T-helper 1 cell (primary cell): ENCODE measurements around the gene DNAAF9.
"Not testable (repeated sequence)": the region's sequence is repeated elsewhere in the genome, so short reads cannot be mapped to it uniquely, and the experiment has no call there.

Source experiments
- DNase-seq, 5 donors: peaks; one replicate each; pipeline ENCODE4 v3.0.0-alpha.2; 2012 to 2020
- total RNA-seq, 4 donors: gene quantifications; one replicate each; lab custom pipeline; 2026; lab: John Stamatoyannopoulos, UW

Gene DNAAF9
- total RNA-seq, result 16.2 to 30.9 (median 17.7) reads per million in 4 donors

DNA sequence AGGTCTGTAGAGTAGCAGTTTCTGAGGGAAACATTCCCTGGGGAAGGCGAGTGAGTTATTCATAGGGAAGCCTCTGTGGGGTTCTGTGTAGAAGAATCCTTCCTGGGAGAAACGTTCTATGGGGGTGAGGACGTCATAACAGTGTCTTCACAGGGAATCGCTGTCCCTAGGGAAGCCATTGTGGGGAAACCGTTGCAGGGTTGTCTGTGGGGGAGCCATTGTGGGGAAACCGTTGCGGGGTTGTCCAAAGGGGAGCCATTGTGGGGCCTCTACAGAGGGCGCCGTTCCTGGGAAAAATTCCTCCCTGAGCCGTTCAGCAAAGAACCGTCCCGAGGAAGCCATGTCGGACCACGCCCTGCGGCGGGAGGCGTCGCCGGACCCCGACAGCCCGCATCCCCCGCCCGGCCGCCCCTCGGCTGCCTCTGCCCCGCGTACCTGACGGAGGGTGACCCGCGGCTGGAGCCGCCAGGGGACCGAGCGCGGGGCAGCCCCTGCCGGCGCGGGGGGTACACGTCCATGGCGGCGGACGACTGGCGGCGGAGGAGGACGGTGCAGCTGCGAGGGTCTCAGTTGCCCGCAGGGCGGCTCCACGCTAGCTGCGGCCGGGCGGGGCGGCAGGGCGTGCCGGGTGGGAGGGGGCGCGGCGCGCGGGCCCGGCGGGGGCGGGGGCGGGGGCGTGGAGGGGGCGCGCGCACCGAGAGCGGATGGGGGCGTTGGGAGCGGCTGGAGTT is at the start of gene DNAAF9:
Gene DNAAF9 (minus strand): TSS at position 630 of the 731 bp plus-strand sequence. CDS start 112 bp downstream, at position 518.
- peak; percentile 48 to 63 (median 54) for DNase-seq

DNA sequence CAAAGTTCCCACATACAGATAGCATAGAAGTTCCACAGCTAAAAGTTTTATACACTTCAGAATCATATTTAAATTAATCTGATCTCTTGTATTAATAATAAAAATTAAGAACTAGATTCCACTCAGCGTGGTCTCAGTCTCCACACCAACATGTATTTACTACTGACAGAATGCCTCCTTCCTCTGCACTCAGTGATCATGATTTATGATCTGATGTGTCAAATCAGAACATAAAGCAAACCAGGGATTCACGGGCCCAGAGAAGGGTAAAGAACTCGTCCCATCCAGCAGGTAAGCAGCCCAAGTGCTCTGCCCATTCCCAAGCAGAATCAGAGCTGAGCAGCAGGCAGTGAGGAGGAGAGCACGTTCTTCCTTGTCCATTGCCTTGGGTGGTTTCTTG is 49.2 kb upstream of the DNAAF9 start:
- DNase-seq, result no peak

DNA sequence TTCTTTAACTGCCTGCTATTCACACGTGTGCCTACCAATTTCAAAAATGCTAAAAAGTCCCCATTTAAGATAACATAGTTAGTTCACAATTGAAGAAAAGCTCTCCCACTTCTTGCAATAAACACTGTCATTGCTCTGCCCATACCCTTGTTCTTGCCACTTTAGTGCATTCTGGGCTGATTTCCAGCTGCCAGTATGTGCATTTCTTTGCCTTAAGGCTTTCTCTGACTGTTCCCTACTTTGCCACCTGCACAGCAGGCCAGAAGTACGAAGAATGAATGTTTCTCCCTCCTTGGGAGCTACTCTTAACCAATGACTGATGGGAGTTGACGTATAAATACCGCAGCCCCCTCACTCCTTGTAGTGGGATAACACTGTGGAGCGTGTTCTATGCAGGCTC is 47.4 kb upstream of the DNAAF9 start:
- no peak for DNase-seq

DNA sequence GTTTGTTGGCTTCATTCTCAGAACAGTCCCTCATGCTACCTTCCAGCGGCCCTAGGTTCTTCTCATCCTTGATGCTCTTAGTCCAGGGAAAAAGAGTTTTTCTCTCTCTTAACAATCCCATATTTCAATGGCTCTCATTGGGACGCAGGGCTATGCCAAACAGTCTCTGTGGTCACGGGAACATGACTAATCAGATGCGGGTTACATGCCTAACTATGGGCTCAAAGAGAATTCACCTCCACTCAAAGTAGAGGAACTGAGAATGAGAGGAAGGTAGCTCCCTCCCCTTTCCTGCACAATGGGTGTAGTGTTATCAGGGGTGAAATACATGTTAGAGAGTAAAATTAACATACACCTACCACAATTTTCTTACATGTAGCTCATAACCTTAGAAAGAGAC is 45.2 kb upstream of the DNAAF9 start:
- DNase-seq, result no peak

DNA sequence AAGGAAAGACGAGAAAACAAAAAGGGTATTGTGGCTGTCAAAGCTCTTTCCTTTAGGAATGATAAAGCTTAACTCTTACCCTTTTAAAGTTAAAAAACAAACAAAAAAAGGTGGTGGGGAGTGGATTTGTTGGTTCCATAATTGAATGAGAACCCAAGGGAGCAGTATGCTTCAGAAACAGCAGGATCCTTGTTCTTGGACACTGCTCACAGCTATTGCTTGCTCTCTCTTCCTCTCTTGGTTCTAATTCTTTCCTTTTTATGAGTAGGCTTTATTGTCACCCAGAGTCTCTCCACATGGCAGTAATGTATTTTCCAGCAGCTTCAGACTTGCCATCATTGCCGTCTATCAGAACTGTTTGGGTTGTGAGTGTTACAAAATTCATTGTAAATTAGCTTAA is 44.7 kb upstream of the DNAAF9 start:
- DNase-seq, result no peak

DNA sequence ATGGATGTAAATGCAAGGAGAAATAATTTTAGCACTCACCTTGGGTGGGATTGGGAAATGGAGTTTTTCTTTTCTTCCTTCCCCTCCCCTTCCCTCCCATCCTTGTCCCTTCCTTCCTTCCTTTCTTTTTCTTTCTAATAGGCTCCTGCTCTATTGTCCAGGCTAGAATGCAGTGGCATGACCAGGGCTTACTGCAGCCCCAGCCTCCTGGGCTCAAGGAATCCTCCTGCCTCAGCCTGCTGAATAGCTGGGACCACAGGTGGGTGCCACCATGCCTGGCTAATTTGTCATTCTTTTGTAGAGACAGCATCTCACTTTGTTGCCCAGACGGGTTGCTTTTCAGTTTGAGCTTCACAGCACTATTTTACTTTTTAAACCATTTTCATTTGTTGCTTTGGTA is 41.9 kb upstream of the DNAAF9 start:
- DNase-seq, result no peak

DNA sequence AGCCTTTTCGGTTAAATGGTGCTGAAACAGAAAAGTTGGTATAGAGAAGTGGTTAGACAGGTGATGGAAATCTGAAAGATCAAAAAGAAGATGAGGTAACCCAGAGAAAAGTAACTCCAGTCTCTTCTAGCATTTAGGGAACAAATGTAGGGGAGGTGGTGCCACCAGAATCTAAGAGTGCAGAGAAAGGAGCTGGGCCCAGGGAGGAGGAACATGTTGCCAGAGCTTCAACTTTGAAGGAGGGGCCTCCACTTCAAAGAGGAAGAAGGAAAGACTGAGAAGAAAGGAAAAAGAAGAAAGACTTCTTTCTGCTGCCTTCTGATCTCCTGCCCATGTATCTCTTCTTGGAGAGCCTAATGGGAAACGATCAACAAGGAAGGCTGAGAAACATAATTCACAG is 39.9 kb upstream of the DNAAF9 start:
- DNase-seq, result no peak

DNA sequence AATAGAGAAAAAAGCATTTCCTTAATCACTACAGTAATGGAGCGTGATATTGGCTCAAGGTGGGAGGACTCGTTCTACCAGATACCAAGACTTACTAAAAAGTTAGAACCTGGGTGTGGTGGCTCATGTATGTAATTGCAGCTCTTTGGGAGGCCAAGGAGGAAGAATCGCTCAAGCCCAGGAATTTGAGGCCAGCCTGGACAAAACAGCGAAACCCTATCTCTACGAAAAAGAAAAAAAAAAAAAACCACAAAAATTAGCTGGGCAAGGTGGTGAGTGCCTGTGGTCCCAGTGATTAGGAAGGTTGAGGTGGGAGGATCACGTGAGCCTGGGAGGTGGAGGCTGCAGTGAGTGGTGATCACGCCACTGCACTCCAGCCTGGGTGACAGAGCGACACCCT is 39.3 kb upstream of the DNAAF9 start:
- DNase-seq, result no peak

DNA sequence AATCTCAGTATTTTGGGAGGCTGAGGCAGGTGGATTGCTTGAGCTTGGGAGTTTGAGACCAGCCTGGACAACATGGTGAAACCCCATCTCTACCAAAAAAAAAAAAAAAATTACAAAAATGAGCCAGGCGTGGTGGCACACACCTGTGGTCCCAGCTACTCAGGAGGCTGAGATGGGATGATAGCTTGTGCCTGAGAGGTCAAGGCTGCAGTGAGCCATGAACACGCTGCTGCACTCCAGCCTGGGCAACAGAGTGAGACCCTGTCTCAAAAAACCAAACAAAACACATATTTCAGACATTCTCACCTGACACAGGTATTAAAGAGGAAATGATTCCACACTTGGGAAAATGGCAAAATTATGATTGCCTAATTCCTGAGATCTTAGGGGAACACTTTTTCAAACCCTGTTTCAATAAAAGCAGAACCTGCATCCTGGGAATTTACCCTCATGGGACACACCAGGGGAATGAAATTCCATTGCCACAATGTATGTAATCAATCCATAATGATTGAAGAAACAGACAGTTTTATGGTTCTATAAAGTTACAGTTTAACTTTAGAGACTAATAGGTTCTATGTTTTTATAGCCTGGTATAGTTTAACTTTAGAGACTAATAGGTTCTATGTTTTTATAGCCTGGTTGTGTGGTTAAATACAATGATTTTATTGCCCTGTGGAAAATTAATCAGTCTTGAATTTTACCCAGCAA is 29.6 kb upstream of the DNAAF9 start:
- no peak for DNase-seq

DNA sequence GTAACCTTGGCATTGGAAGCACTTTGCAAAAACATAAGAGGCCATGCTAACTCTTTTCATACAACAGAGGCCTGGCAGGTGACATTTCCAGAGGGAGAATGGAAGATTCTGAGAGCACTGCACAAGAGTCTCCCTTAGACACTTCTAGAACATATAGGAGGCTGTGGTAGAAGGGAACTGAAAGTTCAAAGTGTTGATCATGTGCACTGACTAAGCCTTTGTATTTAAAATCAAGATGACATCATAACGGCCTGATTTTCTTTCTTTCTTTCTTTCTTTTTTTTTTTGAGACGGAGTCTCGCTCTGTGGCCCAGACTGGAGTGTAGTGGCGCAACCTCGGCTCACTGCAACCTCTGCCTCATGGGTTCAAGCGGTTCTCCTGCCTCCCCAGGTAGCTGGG is 26.8 kb upstream of the DNAAF9 start:
- no peak for DNase-seq

DNA sequence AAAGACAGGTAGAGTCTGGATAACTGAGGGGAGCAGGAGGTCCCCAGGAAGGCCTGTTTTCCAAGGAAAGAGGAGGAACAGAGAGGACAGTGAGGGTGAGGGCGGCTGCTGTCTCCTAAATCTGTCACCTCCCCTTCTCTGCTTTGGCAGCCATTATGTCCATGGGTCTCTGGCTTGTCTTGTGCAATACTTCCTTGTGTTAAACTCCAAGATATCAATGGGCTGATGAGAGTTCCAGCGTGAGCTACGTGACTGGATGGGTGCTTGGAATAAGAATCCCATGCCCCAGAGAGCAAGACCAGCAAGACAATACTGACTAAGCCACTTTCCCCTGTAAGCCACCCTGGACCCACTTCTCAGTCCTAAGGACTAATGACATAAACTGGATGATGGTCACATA is 26.3 kb upstream of the DNAAF9 start:
- no peak for DNase-seq

DNA sequence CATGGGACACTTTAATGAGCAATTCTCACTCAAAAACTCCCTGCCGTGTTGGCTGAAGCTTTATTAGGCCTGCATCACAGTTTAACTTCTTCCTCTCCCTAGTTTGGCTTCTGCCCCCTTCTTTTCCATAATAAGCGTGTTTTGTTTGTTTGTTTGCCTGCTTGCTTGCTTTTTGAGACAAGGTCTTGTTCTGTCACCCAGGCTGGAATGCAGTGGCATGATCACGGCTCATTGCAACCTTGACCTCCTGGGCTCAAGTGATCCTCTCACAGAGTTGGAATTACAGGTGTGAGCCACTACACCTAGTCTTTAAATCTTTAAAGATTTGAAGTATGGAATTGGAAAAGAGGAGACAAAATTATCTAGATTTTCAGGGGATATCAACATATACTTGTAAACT is 25.4 kb upstream of the DNAAF9 start:
- no peak for DNase-seq

DNA sequence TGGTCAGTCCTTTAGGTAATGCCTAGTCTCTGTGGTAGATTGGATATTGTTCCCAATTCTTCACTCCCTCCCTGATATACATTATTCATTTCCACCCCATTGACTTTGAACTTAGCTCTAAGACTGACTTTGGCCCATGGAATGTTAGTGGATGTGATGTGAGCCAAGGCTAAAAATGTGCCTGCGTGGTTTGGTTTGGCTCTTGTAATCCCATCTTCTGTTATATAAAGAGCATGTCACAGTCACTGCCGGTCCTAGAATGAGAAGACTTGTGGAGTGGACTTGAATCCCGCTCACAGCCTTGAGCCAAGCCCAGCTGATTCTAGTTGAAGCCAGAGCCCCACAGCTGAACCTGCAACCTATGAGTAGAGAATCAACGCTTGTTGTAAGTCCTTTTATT is 23.6 kb upstream of the DNAAF9 start:
- DNase-seq, result no peak

DNA sequence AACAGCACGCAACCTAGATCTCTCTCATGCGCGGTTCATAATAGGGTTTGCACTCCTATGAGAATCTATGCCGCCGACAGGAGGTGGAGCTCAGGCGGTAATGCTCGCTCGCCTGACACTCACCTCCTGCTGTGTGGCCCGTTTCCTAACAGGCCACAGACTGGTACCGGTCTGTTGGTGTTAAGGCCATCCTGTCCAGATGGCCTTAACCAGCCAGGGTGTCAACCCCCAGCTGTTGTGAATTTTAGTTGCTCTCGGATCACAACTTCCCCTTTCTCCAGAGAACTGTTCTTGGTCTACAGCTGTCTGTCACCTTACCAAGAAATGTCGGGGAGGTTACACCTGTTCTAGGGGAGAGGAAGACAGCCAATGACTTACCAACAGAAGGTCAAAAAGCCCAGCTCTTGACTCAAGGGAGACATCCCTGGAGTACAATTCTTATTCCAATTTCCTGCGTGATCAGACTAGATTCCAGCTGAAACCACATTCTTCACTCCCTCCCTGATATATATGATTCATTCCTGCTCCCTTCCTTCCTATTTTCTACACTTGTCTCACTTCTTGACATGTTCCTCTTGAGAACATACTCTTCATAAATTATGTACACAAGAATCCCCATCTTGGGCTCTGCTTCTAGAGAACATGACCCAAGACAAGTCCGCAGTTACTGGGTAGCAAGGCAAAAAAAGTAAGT is 23.1 kb upstream of the DNAAF9 start:
- no peak for DNase-seq

DNA sequence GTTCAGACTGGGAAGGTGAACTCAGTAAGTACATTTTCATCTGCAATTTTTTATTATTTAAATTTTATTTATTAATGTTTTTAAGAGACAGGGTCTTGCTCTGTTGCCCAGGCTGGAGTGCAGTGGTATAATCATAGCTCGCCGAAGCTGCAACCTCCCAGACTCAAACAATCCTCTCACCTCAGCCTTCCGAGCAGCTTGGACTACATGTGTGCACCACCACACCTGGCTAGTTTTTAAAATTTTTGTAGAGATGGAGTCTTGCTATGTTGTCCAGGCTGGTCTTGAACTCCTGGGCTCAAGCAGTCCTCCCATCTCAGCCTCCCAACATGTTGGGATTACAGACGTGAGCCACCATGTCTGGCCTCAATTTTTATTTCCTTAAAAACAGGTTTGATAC is 19.3 kb upstream of the DNAAF9 start:
- not testable (repeated sequence) for DNase-seq

DNA sequence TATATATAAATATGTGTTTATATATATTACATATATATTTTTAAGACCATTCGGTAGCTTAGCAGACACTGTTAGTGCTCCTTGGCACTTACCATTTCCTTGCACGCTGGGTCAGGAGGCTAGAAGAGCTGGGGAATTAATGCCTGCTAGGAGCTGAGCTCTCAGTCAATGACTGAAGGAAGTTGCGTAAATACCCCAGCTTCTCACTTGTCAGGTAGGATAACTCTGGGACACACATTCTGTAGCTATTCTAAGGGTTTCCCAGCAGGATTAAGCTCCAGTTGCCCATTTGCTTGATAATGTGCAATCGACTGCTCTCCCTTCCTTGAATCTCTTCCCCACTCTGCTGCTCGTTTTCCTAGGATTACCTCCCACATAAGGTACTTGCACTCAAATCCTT is 15.7 kb upstream of the DNAAF9 start:
- DNase-seq, result no peak

DNA sequence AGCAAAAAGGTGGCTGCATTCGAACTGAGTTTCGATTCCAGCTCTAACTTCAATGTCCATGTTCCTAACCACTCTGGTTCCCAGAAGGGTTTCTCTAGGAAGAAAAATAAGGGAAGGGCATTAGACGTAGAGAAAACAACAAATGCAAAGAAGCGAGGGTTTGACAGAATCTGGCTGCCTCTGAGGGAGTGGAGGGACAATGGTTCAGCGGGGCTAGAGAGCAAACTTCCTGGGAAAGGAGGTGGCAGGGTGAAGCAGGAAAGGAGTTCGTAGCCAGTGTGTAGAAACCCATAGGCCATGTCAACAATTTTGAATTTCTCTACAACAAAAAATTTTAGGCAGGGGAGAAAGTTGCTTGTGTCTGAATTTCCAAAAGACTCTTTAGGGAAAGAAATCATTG is 14.5 kb upstream of the DNAAF9 start:
- DNase-seq, result no peak

DNA sequence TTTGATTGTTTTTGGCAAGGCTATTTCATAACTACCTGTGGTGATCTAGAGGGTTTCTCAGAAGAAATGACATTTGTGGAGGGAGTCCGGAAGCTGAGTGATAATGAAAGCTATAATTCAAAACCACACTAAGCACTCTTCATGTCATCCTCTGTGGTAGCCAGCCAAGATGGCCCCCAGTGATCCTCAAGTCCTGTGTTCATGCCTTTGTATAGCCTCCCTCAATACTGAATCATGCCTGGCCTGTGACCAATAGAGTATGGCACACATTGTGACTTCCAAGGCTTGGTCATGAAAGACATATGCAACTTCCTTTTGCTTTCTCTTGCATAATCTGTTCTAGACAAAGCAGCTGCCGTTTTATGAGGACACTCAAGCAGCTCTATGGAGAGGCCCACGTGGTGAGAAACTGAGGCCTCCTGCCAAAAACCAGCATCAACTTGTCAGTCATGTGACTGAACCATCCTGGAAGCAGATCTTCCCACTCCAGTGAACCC is 12.8 kb upstream of the DNAAF9 start:
- DNase-seq, result peak in 1 of 5 donors; percentile 93

DNA sequence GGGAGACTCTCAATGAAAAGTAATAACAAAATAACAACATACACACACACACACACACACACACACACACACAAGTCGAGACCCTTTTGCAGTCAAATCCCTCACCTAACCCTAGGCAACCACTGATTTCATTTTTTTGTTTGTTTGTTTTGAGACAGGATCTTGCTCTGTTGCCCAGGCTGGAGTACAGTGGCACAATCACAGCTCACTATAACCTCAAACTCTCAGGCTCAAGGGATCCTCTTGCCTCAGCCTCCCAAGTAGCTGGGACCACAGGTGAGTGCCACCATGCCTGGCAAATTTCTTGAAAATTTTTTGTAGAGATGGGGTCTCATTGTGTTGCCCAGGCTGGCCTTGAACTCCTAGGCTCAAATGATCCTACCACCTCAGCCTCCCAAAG is 10.7 kb upstream of the DNAAF9 start:
- not testable (repeated sequence) for DNase-seq

DNA sequence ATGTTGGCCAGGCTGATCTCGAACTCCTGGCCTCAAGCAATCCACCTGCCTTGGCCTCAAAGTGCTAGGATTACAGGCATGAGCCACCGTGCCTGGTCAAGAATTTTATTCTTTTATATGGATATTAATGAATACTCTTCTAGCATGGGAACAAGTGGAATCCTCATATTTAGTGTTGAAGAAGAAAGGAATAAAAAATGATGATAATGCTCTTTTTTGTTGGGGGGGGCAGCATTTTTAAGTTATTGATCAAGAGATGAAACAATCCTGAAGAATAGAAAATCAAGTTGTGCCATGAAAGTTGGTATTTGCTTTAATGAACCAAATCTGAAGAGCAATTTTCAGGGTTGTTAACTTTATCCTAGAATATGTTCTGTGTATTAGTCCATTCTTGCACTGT is 6.7 kb upstream of the DNAAF9 start:
- no peak for DNase-seq

DNA sequence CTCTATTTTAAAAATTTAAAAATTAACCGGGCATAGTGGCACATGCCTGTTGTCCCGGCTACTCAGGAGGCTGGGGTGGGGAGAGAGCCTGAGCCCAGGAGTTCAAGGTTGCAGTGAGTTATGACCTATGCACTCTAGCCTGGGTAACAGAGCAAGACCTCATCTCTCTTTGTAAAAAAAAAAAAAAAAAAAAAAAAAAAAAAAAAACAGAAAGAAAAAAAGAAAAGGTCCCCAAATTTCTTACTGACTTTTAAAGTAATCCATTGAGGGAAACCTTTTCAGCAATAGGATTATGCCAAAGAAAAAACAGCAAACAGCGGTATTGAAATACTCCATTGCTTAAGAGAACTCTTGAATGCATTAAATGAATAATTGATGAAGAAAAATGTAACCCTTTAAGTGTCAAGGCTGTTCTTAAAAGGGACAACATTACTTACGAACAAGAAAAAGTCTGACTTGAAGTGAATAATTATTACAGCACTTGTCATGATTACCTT is 6.0 kb upstream of the DNAAF9 start:
- no peak for DNase-seq

DNA sequence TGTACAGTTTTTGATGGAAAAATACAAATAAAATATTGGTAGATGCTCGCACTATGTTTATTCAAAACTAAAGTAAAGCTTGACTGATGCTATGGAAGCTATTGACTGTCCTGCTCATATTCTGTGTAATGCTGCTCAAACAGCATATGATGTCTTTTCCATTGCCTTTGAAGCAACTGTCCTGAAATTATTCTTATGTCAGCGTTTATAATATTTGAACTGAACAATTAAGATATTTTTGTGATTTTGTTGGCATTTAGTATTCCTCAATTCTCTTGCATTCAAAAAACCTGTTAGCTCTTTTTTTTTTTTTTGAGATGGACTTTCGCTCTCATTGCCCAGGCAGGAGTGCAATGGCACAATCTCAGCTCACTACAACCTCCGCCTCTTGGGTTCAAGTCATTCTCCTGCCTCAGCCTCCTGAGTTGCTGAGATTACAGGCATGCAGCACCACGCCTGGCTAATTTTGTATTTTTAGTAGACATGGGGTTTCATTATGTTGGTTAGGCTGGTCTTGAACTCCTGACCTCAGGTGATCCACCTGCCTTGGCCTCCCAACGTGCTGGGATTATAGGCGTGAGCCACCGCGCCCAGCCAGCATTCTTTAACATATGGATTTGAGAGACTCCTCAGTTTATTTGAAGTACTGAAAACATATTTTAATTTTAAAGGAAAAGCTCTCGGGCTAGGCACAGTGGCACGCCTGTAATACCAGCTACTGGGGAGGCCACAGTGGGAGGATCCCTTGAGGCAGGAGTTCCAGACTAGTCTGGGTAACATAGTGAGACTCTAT is 5.3 kb upstream of the DNAAF9 start:
- no peak for DNase-seq

DNA sequence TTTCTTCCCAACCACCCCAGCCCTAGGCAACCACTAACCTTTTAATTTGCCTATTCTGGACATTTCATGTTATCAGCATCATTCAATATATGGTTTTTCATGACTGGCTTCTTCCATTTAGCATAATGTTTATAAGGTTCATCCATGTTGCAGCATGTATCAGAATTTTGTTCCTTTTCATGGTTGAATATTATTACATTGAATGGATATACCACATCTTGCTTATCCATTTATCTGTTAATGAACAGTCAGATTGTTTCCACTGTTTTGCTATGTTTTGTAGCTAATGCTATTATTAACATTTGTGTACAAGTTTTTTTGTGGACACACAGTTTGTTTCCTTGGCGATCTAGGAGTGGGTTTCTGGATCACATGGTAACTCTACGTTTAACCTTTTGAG is 3.0 kb upstream of the DNAAF9 start:
- DNase-seq, result no peak
